ENCODE data around the gene CTXN1.
"Not testable (repeated sequence)": the region's sequence is repeated elsewhere in the genome, so short reads cannot be mapped to it uniquely, and the experiment has no call there.

The CTXN1 gene

GRCh38 chr19:7902796-7903243 is 23.1 kb downstream of the CTXN1 start:
- DNase-seq (ENCODE audit: low read depth in 2 of 3, low spot score in 2 of 3): no peak

DNA sequence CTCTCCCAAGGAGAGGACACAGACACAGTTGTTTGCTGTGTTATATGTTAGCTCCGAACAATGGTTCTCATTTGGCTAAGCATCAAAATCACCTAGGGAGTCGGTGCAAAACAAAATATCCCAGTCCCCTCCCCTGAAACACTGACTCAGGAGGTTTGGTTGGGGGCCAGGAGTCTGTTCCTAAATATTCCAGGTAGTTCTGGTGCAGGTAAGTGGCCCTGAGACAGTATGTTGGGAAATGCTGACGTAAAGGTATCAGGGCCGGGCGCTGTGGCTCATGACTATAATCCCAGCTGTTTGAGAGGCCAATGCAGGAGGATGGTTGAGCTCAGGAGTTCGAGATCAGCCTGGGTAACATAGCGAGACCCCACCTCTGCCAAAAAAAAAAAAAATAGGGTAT is 24.6 kb downstream of the CTXN1 start:
- no peak for DNase-seq (ENCODE audit: low read depth in 2 of 3, low spot score in 2 of 3)

DNA sequence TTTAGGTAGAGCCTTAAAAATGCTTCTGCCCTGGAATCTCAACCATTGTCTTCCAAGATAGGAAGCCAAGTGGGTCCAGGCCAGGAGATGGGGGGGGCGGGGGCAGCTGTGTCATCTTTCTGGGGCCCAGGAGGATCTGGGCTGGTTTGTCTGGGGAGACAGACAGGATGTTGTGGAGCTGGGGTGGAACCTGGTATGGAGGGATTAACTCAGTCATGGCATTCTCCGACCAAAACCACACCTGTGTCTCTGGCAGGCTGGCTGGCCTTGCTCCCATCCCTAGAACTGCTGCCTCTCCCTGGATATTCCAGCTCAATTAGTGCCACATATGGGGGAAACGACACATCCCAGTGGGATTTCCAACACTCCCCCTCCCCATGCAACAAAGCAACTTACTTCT is 25.0 kb downstream of the CTXN1 start:
- DNase-seq (ENCODE audit: low read depth in 2 of 3, low spot score in 2 of 3): no peak

GRCh38 chr19:7900401-7900870 is 25.5 kb downstream of the CTXN1 start:
- no peak for DNase-seq (ENCODE audit: low read depth in 2 of 3, low spot score in 2 of 3)

DNA sequence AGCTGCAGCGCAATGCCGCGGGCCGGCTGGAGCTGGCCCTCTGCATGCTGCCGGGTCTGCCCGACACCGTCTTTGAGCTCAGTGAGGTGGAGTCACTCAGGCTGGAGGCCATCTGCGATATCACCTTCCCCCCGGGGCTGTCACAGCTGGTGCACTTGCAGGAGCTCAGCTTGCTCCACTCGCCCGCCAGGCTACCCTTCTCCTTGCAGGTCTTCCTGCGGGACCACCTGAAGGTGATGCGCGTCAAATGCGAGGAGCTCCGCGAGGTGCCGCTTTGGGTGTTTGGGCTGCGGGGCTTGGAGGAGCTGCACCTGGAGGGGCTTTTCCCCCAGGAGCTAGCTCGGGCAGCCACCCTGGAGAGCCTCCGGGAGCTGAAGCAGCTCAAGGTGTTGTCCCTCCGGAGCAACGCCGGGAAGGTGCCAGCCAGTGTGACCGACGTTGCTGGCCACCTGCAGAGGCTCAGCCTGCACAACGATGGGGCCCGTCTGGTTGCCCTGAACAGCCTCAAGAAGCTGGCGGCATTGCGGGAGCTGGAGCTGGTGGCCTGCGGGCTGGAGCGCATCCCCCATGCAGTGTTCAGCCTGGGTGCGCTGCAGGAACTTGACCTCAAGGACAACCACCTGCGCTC is 26.1 kb downstream of the CTXN1 start:
- no peak for DNase-seq (ENCODE audit: low read depth in 2 of 3, low spot score in 2 of 3)

- DNase-seq (ENCODE audit: low read depth in 2 of 3, low spot score in 2 of 3): no peak
Observed at GRCh38 chr19:7898967-7899366, 27.0 kb downstream of the CTXN1 start.

- DNase-seq (ENCODE audit: low read depth in 2 of 3, low spot score in 2 of 3): no peak
Observed at GRCh38 chr19:7897292-7897691, 28.6 kb downstream of the CTXN1 start.

GRCh38 chr19:7895565-7895964 is 30.4 kb downstream of the CTXN1 start:
- DNase-seq (ENCODE audit: low read depth in 2 of 3, low spot score in 2 of 3): no peak

- no peak for DNase-seq (ENCODE audit: low read depth in 2 of 3, low spot score in 2 of 3)
Observed at GRCh38 chr19:7894612-7895309, 31.2 kb downstream of the CTXN1 start.

DNA sequence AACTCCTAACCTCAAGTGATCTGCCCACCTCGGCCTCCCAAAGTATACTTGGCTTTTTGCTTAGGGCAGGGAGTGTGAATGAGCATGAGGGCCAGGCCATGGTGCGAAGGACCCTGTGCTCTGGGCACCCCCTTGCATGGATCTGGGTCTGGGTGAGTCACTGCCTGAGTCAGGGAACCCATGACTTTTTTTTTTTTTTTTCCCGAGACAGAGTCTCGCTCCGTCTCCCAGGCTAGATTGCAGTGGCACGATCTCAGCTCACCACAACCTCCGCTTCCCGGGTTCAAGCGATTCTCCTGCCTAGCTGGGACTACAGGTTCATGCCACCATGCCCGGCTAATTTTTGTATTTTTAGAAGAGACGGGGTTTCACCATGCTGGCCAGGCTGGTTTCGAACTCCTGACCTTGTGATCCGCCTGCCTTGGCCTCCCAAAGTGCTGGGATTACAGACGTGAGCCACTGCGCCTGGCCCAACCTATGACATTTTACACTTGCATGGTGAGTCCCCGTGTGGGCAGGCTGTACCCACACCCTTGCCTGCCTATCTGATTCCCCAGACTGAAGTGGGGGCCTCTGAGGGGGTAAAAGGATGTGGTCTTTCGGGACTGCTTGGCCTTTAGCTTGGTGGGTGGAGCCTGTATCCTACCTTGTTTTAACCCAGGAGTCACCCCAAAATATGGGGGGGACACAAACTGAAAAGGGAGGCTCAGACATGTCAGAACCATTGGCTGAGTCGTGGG is 32.4 kb downstream of the CTXN1 start:
- DNase-seq (ENCODE audit: low read depth in 2 of 3, low spot score in 2 of 3): not testable (repeated sequence)

DNA sequence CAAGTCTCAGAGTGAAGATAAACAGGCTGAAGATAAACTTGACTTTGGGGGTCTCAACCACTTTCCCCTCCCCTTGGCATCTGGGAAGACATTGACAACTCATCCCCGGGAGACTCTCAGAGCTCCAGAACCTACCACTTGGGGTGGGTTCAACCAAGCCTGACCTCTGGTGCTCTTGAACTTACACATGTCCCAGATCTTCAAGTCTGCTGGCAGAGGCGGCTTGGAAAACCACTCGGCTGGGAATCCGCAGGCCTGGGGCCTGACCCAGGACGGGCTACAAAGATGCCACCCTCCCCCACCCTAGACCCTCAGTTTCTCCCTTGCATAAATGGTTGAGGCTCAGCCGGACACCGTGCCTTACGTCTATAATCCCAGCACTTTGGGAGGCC is 37.1 kb downstream of the CTXN1 start:
- no peak for DNase-seq (ENCODE audit: low read depth in 2 of 3, low spot score in 2 of 3)

- no peak for DNase-seq (ENCODE audit: low read depth in 2 of 3, low spot score in 2 of 3)
Observed at GRCh38 chr19:7888145-7888825, 37.6 kb downstream of the CTXN1 start, which contains the start of gene LRRC8E. Gene LRRC8E (plus strand): TSS chr19:7888510. CDS start chr19:7895604, 7,094 bp downstream.

- no peak for DNase-seq (ENCODE audit: low read depth in 2 of 3, low spot score in 2 of 3)
Observed at GRCh38 chr19:7887408-7888144, 38.4 kb downstream of the CTXN1 start.

- DNase-seq (ENCODE audit: low read depth in 2 of 3, low spot score in 2 of 3): no peak
Observed at GRCh38 chr19:7885818-7886217, 40.1 kb downstream of the CTXN1 start.

DNA sequence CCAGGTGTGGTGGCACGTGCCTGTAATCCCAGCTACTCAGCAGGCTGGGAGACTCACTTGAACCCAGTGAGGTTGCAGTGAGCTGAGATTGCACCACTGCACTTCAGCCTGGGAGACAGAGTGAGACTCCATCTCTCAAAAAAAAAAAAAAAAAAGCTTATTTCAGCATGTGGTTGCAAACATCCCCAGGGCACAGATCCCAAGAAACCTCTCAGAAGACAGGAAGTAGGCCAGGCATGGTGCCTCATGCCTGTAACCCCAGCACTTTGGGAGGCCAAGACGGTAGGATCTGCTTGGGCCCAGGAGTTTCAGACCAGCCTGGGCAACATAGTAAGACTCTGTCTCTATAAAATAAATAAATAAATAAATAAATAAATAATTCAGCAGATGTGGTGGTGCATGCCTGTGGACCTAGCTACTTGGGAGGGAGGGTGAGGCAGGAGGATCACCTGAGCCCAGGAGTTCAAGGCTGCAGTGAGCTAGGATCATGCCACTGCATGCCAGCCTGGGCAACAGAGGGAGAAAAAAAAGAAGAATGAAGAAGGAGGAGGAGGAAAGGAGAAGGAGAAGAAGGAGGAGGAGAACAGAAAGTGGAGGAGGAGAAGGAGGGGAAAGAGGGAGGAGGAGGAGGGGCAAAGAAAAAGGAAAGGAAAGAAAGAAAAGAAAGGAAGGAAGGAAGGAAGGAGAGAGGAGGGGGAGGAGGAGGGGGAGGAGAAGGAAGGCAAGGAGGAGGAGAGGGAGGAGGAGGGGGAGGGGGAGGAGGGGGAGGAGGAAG is 42.0 kb downstream of the CTXN1 start:
- no peak for DNase-seq (ENCODE audit: low read depth in 2 of 3, low spot score in 2 of 3)

DNA sequence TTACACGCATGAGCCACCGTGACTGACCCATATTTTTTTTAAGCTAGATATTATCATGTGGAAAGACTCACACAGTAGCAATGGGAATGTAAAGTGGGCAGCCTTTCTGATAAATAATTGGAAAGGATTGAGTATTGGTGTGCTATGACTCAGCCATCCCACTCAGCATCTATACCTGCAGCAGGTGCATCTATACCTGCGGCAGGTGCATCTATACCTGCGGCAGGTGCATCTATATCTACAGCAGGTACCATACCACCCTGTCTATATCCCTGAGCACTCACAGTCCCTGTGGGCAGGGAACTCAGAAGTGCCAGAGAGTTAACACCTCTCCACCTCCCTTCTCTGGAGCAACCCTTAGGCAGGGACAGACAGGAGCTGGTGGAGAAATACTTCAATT is 42.8 kb downstream of the CTXN1 start:
- DNase-seq (ENCODE audit: low read depth in 2 of 3, low spot score in 2 of 3): no peak

DNA sequence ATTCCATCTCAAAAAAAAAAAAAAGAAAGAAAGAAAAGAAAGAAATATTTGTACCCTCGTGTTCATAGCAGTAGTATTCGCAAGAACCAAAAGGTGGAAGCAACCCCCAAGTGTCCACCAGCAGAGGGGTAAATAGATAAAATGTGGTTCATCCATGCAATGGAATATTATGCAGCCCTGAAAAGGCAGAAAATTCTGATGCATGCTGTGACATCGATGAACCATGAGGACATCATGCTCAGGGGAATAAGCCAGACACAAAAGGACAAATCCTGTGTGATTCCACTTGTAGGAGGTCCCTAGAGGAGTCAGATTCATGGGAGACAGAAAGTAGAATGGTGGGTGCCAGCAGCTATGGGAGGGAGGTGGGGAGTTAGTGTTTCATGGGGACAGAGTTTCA is 44.0 kb downstream of the CTXN1 start:
- DNase-seq (ENCODE audit: low read depth in 2 of 3, low spot score in 2 of 3): no peak

DNA sequence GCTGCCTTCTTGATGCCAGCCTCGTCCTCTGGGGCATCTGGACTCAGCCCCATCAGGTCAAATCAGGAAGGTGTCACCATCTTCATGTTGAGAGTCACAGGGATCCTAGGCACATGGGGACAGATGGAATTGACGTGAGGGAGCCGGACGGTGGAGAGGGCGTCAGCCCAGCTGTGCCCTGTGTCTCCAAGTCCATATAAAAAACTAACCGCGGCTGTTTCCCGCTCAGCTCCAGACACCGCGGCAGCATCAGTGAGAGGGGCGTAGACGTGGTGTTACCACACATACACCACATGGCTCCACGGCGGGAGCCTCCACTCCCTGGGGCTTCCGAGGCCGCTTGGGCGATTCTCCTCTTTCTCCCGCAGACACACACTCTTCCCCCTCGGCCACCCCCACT is 46.1 kb downstream of the CTXN1 start:
- DNase-seq (ENCODE audit: low read depth in 2 of 3, low spot score in 2 of 3): no peak

GRCh38 chr19:7879111-7879807 is 46.7 kb downstream of the CTXN1 start:
- DNase-seq (ENCODE audit: low read depth in 2 of 3, low spot score in 2 of 3): no peak
